ENCODE results near the gene KCNC2. TPM values are rescaled to one million over a fixed set of nuclear protein-coding genes. Genes with fewer than 3 reads are reported as not detected.

The KCNC2 gene
- total and polyA plus RNA-seq, 9 of the 15 experiments (the other 6 are each of a cell fraction or from before 2014, with no cell fraction given), result not detected

- H3K4me3 ChIP-seq, result no peak overlapping the region
- no peak for FAIRE-seq
- H3K4me2 ChIP-seq (ENCODE audit: insufficient read depth, low read length), result no peak overlapping the region
- intact Hi-C loops (cut with micrococcal nuclease), result no loop called here
- H3K36me3 ChIP-seq (ENCODE audit: control insufficient read depth, insufficient read depth, low read length), result no peaks in the 10 kb centered on the region
- in situ Hi-C loops (cut with MboI), result no loop called here
- H3K27ac ChIP-seq (ENCODE audit: extremely low read depth, low read depth, low read length), result no peak overlapping the region
- no peaks in the 10 kb centered on the region for H3K9me3 ChIP-seq (replicated peaks; ENCODE audit: control insufficient read depth, insufficient read depth, low read depth, low read length)
- no peak for ATAC-seq
- no peaks in the 10 kb centered on the region for H3K27me3 ChIP-seq (ENCODE audit: control insufficient read depth in 2 of 2, insufficient read depth in 2 of 2, low read length in 2 of 2)
- no peak for TF ChIP-seq MCM7 (IDR thresholded peaks at IDR 0.05)
- no peak for TF ChIP-seq BMI1 (IDR thresholded peaks at IDR 0.05; ENCODE audit: low read length)
- no peak for TF ChIP-seq HNRNPK (IDR thresholded peaks at IDR 0.05; ENCODE audit: low read depth, low read length, poor library complexity, severe bottlenecking)
- no peak for TF ChIP-seq RBM15 (IDR thresholded peaks at IDR 0.05; ENCODE audit: insufficient read depth, low read length)
- TF ChIP-seq DLX4 (CRISPR knock-in tag; IDR thresholded peaks at IDR 0.05), result no peak
- H3K4me1 ChIP-seq (replicated peaks in 1 of 2; ENCODE audit: control insufficient read depth in 2 of 2, insufficient read depth in 2 of 2, low read length in 2 of 2), result no peaks in the 10 kb centered on the region
- ChIA-PET POLR2A (no interaction called here), CTCF (ENCODE audit: low intra/inter-chr PET ratio) (no interaction called here)
- 0% methylated on average over 4 of the region's 4 CpGs for WGBS (ENCODE audit: insufficient coverage, low coverage, missing lambda C conversion rate)
- no peak for DNase-seq (ENCODE audit: extremely low read depth in 1 of 4, low spot score in 3 of 4)
- BruUV-seq (replicated peaks), result no TSS peak
- no peak overlapping the region for H3K9ac ChIP-seq (ENCODE audit: insufficient read depth in 1 of 2, low read depth in 2 of 2, low read length in 2 of 2)
- no peaks in the 10 kb centered on the region for H3K79me2 ChIP-seq (ENCODE audit: control insufficient read depth, insufficient read depth, low read length)
- H3K9me1 ChIP-seq (ENCODE audit: control insufficient read depth, insufficient read depth, low read length), result no peaks in the 10 kb centered on the region
- no peak overlapping the region for H2AFZ ChIP-seq (ENCODE audit: low read depth, low read length)
- H4K20me1 ChIP-seq (replicated peaks; ENCODE audit: control insufficient read depth, insufficient read depth, low read length), result no peaks in the 10 kb centered on the region
Observed at GRCh38 chr12:75041472-75041871, 168.2 kb downstream of the KCNC2 start.

DNA sequence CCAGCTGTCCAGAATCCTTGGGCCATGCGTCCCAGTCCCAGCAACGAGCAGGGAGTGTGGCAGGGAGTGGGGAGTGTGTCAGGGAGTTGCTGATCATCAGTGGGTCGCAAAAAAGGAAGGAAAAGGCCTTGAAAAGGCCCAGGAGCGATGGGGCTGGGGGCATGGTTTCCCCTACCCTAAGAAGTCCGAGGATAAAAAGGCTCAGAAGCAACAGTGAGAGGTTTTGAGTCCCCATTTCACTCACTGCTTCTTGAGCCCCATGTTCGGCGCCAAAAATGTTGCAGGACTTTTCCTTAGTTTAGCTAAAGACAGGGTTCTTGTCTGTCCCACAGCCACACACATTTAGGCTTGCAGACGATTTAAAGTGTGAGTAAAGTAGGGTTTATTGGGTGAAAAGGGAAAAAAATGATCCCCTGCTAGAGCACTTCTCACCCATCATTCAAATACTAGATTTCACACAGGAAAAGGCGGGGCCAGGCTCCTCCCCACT lies 189.5 kb downstream of the KCNC2 start:
- no peaks in the 10 kb centered on the region for H3K79me2 ChIP-seq (ENCODE audit: control insufficient read depth, insufficient read depth, low read length)
- H3K27me3 ChIP-seq (ENCODE audit: control insufficient read depth in 2 of 2, insufficient read depth in 2 of 2, low read length in 2 of 2), result no peaks in the 10 kb centered on the region
- CTCF ChIA-PET (ENCODE audit: low intra/inter-chr PET ratio), result no interaction called here
- no peak overlapping the region for H3K4me3 ChIP-seq
- no peaks in the 10 kb centered on the region for H3K9me3 ChIP-seq (replicated peaks; ENCODE audit: control insufficient read depth, insufficient read depth, low read depth, low read length)
- H3K9ac ChIP-seq (ENCODE audit: insufficient read depth in 1 of 2, low read depth in 2 of 2, low read length in 2 of 2), result no peak overlapping the region
- H3K36me3 ChIP-seq (ENCODE audit: control insufficient read depth, insufficient read depth, low read length), result no peaks in the 10 kb centered on the region
- intact Hi-C loops (cut with micrococcal nuclease) (no loop called here), in situ Hi-C loops (cut with MboI) (no loop called here)
- FAIRE-seq (no peak), DNase-seq (ENCODE audit: extremely low read depth in 1 of 4, low spot score in 3 of 4) (peak in 1 of 4 experiments; percentile 1), ATAC-seq (no peak)
- no TSS peak for BruUV-seq (replicated peaks)
- H3K4me1 ChIP-seq (replicated peaks in 1 of 2; ENCODE audit: control insufficient read depth in 2 of 2, insufficient read depth in 2 of 2, low read length in 2 of 2), result no peaks in the 10 kb centered on the region
- H3K4me2 ChIP-seq (ENCODE audit: insufficient read depth, low read length), result no peak overlapping the region
- H3K9me1 ChIP-seq (ENCODE audit: control insufficient read depth, insufficient read depth, low read length), result no peaks in the 10 kb centered on the region
- H4K20me1 ChIP-seq (replicated peaks; ENCODE audit: control insufficient read depth, insufficient read depth, low read length), result no peaks in the 10 kb centered on the region
- no peak overlapping the region for H3K27ac ChIP-seq (ENCODE audit: extremely low read depth, low read depth, low read length)
- POLR2A ChIA-PET, result interaction anchor here (0.6 kb wide), 1 partner anchor 11 kb away, joined by 4 read pairs; no protein-coding TSS in a partner anchor
- no peak overlapping the region for H2AFZ ChIP-seq (ENCODE audit: low read depth, low read length)
- 0% methylated on average over 8 of the region's 9 CpGs for WGBS (ENCODE audit: insufficient coverage, low coverage, missing lambda C conversion rate)
- TF ChIP-seq FOXJ3 (CRISPR knock-in tag; IDR thresholded peaks at IDR 0.05) (no peak), HIVEP1 (CRISPR knock-in tag; IDR thresholded peaks at IDR 0.05) (no peak), RBBP5 (IDR thresholded peaks at IDR 0.05; ENCODE audit: borderline replicate concordance, insufficient read depth, low read length, poor library complexity, severe bottlenecking) (no peak), FOSL1 (tag; conservative IDR thresholded peaks at IDR 0.05) (no peak), ATF7 (IDR thresholded peaks at IDR 0.05) (no peak), MXD1 (CRISPR knock-in tag; IDR thresholded peaks at IDR 0.05; ENCODE audit: borderline replicate concordance, poor library complexity, severe bottlenecking) (no peak), ZNF197 (CRISPR knock-in tag; IDR thresholded peaks at IDR 0.05; ENCODE audit: low read depth) (no peak), ZNF695 (CRISPR knock-in tag; IDR thresholded peaks at IDR 0.05) (no peak)
- TF ChIP-seq, protein P1, sequence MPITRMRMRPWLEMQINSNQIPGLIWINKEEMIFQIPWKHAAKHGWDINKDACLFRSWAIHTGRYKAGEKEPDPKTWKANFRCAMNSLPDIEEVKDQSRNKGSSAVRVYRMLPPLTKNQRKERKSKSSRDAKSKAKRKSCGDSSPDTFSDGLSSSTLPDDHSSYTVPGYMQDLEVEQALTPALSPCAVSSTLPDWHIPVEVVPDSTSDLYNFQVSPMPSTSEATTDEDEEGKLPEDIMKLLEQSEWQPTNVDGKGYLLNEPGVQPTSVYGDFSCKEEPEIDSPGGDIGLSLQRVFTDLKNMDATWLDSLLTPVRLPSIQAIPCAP (CRISPR knock-in tag; IDR thresholded peaks at IDR 0.05; ENCODE audit: borderline replicate concordance), result no peak
